Body of pancreas (tissue), 4 donors: ENCODE results near the gene CAMK2D. TPM values are rescaled to one million over a fixed set of nuclear protein-coding genes. Genes with fewer than 3 reads are reported as not detected.

Experiments used
- ATAC-seq: fragments of 150-250 bp; one replicate; pipeline ENCODE4 v1.9.1; 2016
- DNase-seq, 4 donors: peaks; one replicate each; pipeline ENCODE4 v3.0.0-alpha.2; 2019
- H3K27ac ChIP-seq, 4 donors: fragments of 200-600 bp; sonication (generic); 1 replicate in 3 of 4; 2 replicates in 1 of 4; pipeline versions ENCODE4 v1.5.1 to v1.6.1; 2016 to 2019; ENCODE audit warnings: mild to moderate bottlenecking in 1 of 4, mixed read lengths in 1 of 4, moderate library complexity in 1 of 4
- H3K27me3 ChIP-seq, 2 donors: fragments of 200-600 bp; sonication (generic); one replicate each; pipeline ENCODE4 v1.6.0; 2016; ENCODE audit warnings: mild to moderate bottlenecking in 1 of 2
- H3K36me3 ChIP-seq, 2 donors: fragments of 200-600 bp; sonication (generic); replicated peaks in 1 of 2; 2 replicates each; pipeline ENCODE4 v1.5.1; 2016; ENCODE audit warnings: low read depth in 2 of 2; ENCODE audit not compliant: insufficient read depth in 1 of 2
- H3K4me1 ChIP-seq: fragments of 200-600 bp; sonication (generic); one replicate; pipeline ENCODE4 v1.6.0; 2016
- H3K4me3 ChIP-seq, 2 donors: fragments of 200-600 bp; sonication (generic); 1 replicate in 1 of 2; 2 replicates in 1 of 2; pipeline ENCODE4 v1.5.1; 2016 to 2019
- H3K9me3 ChIP-seq, 3 donors: fragments of 200-600 bp; sonication (generic); 1 replicate in 2 of 3; 2 replicates in 1 of 3; pipeline ENCODE4 v1.5.1; 2016
- POLR2A ChIP-seq, 3 donors: fragments of 450-650 bp; IDR thresholded peaks; one replicate each; pipeline ENCODE4 v1.6.1; 2016; ENCODE audit warnings: antibody characterized with exemption in 3 of 3, mild to moderate bottlenecking in 2 of 3
- WGBS, 2 donors: methylation state at CpG; one replicate each; pipeline ENCODE4 v1.1.5; 2017; 5-methylcytosine and 5-hydroxymethylcytosine counted together
- intact Hi-C: fragments of 100-400 bp; cut with DNase I; formaldehyde crosslinking; loops from one replicate; pipeline ENCODE4 v1.15.1; 2023
- total RNA-seq, 2 donors: library from RNA; depleted of rRNA; stranded (reverse); fragments of >200 nt; gene quantifications; one replicate each; pipeline ENCODE4 v1.1.0, GENCODE V29; 2016
- TF ChIP-seq, protein P1 (sequence below), 7 experiments: fragments of 450-650 bp in 4 of 7; fragments of 200-600 bp in 3 of 7; sonication (generic) in 3 of 7; IDR thresholded peaks; one replicate each; pipeline ENCODE4 v1.5.1; 2016 to 2019; ENCODE audit warnings: antibody characterized with exemption in 7 of 7

CAMK2D gene
- total RNA-seq, 2 donors from 2014 or later = 25.7 to 29.3 TPM

GRCh38 chr4:113783701-113784100 lies 22.2 kb upstream of the CAMK2D start:
- intact Hi-C loops = no loop called here
- Histone ChIP-seq H3K4me3 (no peak overlapping the region), H3K9me3 (no peaks in the 10 kb centered on the region), H3K27ac (no peak overlapping the region), H3K27me3 (no peaks in the 10 kb centered on the region), H3K36me3 (no peaks in the 10 kb centered on the region), H3K4me1 (no peaks in the 10 kb centered on the region)
- TF ChIP-seq, protein P1, sequence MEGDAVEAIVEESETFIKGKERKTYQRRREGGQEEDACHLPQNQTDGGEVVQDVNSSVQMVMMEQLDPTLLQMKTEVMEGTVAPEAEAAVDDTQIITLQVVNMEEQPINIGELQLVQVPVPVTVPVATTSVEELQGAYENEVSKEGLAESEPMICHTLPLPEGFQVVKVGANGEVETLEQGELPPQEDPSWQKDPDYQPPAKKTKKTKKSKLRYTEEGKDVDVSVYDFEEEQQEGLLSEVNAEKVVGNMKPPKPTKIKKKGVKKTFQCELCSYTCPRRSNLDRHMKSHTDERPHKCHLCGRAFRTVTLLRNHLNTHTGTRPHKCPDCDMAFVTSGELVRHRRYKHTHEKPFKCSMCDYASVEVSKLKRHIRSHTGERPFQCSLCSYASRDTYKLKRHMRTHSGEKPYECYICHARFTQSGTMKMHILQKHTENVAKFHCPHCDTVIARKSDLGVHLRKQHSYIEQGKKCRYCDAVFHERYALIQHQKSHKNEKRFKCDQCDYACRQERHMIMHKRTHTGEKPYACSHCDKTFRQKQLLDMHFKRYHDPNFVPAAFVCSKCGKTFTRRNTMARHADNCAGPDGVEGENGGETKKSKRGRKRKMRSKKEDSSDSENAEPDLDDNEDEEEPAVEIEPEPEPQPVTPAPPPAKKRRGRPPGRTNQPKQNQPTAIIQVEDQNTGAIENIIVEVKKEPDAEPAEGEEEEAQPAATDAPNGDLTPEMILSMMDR (IDR thresholded peaks at IDR 0.05) = no peak
- TF ChIP-seq POLR2A (IDR thresholded peaks at IDR 0.05) = no peak
- no peak for DNase-seq
- 82 to 89% methylated on average over 6 of the region's 6 CpGs for WGBS, 2 donors
- ATAC-seq = no peak

DNA sequence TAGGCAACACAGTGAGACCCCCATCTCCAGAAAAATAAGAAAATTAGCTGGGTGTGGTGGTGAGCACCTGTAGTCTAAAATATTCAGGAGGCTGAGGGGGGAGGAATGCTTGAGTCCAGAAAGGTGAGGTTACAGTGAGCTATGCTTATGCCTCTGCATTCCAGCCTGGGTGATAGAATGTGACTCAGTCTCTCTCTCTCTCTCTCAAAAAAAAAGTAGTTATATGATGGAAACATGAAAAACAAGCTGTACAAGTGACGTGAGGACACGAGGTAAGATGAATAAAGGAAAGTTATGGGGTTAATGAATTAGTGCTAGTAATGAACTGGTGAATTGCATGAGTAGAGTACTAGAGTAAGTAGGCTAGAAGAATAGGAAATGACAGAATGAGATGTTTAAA lies 21.8 kb upstream of the CAMK2D start:
- no peak for TF ChIP-seq POLR2A (IDR thresholded peaks at IDR 0.05)
- TF ChIP-seq, protein P1 (IDR thresholded peaks at IDR 0.05) = no peak
- 78 to 84% methylated on average over 2 of the region's 2 CpGs for WGBS, 2 donors
- ATAC-seq (no peak), DNase-seq (no peak)
- no peaks in the 10 kb centered on the region for H3K36me3 ChIP-seq
- H3K4me1 ChIP-seq = no peaks in the 10 kb centered on the region
- H3K4me3 ChIP-seq = no peak overlapping the region
- no peaks in the 10 kb centered on the region for H3K27me3 ChIP-seq
- H3K9me3 ChIP-seq = no peaks in the 10 kb centered on the region
- intact Hi-C loops = no loop called here
- H3K27ac ChIP-seq = no peak overlapping the region

- no peak overlapping the region for H3K27ac ChIP-seq
- no peaks in the 10 kb centered on the region for H3K4me1 ChIP-seq
- ATAC-seq (no peak), DNase-seq (no peak)
- intact Hi-C loops = no loop called here
- WGBS, 2 donors = 0 to 5% methylated on average over 2 of the region's 2 CpGs
- H3K27me3 ChIP-seq = no peaks in the 10 kb centered on the region
- TF ChIP-seq POLR2A (IDR thresholded peaks at IDR 0.05) = no peak
- TF ChIP-seq, protein P1 (IDR thresholded peaks at IDR 0.05) = peak; percentile 40 to 67 (median 59)
- no peaks in the 10 kb centered on the region for H3K9me3 ChIP-seq
- no peak overlapping the region for H3K4me3 ChIP-seq
- H3K36me3 ChIP-seq = no peaks in the 10 kb centered on the region
Measured at GRCh38 chr4:113781439-113782040, 20.0 kb upstream of the CAMK2D start.

DNA sequence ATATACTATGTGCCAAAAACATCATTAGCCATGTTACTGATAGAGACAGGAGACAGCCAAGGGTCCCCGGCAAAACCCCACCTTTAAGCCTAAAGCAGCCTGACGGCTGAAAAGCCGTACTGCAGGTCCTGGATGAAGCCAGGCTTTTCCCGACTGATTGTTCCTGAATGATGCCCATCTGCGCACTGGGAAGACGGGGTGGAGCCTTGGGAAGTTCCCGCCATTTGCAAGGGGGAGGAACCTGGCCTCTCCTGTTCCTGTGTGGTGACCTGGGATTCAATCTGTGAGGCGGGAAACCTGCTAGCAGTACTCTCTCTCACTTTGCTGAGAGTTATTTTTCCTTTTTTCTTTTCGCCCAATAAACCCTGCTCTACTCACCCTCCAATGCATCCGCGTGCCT lies 15.1 kb upstream of the CAMK2D start:
- TF ChIP-seq POLR2A (IDR thresholded peaks at IDR 0.05) = no peak
- TF ChIP-seq, protein P1 (IDR thresholded peaks at IDR 0.05) = no peak
- no peaks in the 10 kb centered on the region for H3K36me3 ChIP-seq
- 89% methylated on average over 11 of the region's 11 CpGs for WGBS, 2 donors
- no peaks in the 10 kb centered on the region for H3K4me1 ChIP-seq
- no peak overlapping the region for H3K4me3 ChIP-seq
- ATAC-seq = no peak
- no peak for DNase-seq
- no peaks in the 10 kb centered on the region for H3K27me3 ChIP-seq
- no peaks in the 10 kb centered on the region for H3K9me3 ChIP-seq
- no peak overlapping the region for H3K27ac ChIP-seq
- intact Hi-C loops = loop anchor here (10.0 kb wide), 1 partner anchor 372 kb away; no protein-coding TSS in a partner anchor

DNA sequence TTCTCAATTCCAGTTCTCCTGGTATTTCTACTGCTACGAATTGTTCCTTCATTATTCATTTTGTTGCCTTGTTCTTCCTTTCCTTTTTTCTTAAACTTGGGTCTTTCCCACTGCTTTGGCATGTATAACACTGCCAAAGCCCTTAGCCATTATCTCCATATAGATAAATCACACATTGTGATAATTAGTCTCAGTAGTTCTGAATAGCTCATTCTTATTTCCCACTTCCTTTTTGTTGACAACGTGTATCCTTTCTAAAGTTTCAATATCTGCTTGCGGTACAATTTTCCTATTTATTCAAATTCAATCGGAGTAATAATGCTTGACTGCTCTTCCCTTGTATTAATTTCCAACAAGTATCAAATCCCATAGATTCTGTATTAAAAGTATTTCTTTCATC lies 14.5 kb upstream of the CAMK2D start:
- no peaks in the 10 kb centered on the region for H3K27me3 ChIP-seq
- WGBS, 2 donors = 63 to 69% methylated on average over 4 of the region's 4 CpGs
- intact Hi-C loops = loop anchor here (10.0 kb wide), 1 partner anchor 371 kb away; no protein-coding TSS in a partner anchor
- TF ChIP-seq, protein P1 (IDR thresholded peaks at IDR 0.05) = no peak
- TF ChIP-seq POLR2A (IDR thresholded peaks at IDR 0.05) = no peak
- H3K27ac ChIP-seq = no peak overlapping the region
- ATAC-seq (no peak), DNase-seq (no peak)
- H3K36me3 ChIP-seq = no peaks in the 10 kb centered on the region
- H3K4me3 ChIP-seq = no peak overlapping the region
- H3K9me3 ChIP-seq = no peaks in the 10 kb centered on the region
- H3K4me1 ChIP-seq = no peaks in the 10 kb centered on the region
